ENCODE data around the gene SAA4.

DNA sequence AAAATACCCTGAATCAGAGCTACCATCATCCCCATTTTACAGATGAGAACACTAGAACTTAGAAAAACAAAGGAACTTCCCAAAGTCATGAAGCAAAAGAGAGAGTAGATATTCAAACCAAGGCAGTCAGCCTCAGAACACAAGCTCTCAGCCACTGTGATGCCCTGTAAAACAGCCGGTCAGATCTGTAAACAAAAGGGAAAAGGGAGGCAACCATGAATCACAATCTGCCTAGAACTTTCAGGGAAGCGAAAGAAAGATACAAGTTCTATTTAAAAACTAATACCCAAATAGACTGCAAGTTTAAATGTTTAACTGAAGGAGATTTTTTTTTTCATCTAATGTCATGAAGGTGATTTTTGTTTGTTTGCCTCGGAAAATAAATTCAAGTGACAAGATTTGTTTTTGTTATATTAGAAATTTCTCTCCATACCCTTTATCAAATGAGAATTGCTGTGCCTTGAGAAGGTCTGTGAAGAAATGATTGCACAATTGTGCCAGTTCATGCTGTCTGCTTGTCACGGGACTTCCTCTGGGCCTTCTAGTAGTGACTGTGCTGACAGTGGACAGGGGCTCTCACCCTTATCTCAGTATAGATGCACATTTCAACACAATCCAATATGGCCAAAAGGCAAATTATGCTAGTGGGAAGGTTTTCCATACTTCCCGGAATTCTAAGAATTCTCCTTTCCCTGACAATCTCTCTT lies 41.1 kb upstream of the SAA4 start:
- TF ChIP-seq, protein P1, sequence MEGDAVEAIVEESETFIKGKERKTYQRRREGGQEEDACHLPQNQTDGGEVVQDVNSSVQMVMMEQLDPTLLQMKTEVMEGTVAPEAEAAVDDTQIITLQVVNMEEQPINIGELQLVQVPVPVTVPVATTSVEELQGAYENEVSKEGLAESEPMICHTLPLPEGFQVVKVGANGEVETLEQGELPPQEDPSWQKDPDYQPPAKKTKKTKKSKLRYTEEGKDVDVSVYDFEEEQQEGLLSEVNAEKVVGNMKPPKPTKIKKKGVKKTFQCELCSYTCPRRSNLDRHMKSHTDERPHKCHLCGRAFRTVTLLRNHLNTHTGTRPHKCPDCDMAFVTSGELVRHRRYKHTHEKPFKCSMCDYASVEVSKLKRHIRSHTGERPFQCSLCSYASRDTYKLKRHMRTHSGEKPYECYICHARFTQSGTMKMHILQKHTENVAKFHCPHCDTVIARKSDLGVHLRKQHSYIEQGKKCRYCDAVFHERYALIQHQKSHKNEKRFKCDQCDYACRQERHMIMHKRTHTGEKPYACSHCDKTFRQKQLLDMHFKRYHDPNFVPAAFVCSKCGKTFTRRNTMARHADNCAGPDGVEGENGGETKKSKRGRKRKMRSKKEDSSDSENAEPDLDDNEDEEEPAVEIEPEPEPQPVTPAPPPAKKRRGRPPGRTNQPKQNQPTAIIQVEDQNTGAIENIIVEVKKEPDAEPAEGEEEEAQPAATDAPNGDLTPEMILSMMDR (conservative IDR thresholded peaks at IDR 0.05) = no peak
- TF ChIP-seq ZFX (IDR thresholded peaks at IDR 0.05) = no peak
